Tibial nerve (tissue), 4 donors: ENCODE results near the gene DMPK. TPM values are rescaled to one million over a fixed set of nuclear protein-coding genes. Genes with fewer than 3 reads are reported as not detected.

ENCODE experiments used
- DNase-seq, 2 donors: peaks; one replicate each; pipeline ENCODE4 v3.0.0-alpha.2; 2019; ENCODE audit warnings: low spot score in 2 of 2
- H3K27ac ChIP-seq, 4 donors: fragments of 200-600 bp; sonication (generic) in 3 of 4; one replicate each; pipeline ENCODE4 v1.5.1; 2017 to 2019; ENCODE audit warnings: mild to moderate bottlenecking in 1 of 4
- H3K27me3 ChIP-seq, 2 donors: fragments of 200-600 bp; sonication (generic) in 1 of 2; one replicate each; pipeline versions ENCODE4 v1.5.1 to v1.6.0; 2017 to 2019
- H3K36me3 ChIP-seq, 3 donors: fragments of 200-600 bp; sonication (generic); one replicate each; pipeline ENCODE4 v1.5.1; 2018 to 2019
- H3K4me1 ChIP-seq, 4 donors: fragments of 200-600 bp; sonication (generic) in 3 of 4; one replicate each; pipeline ENCODE4 v1.5.1; 2017 to 2019
- H3K4me3 ChIP-seq, 4 donors: fragments of 200-600 bp; sonication (generic) in 3 of 4; one replicate each; pipeline ENCODE4 v1.5.1; 2017 to 2019; ENCODE audit warnings: mild to moderate bottlenecking in 1 of 4, moderate library complexity in 1 of 4
- H3K9me3 ChIP-seq, 4 donors: fragments of 200-600 bp; sonication (generic) in 3 of 4; one replicate each; pipeline ENCODE4 v1.5.1; 2017 to 2019
- EP300 ChIP-seq, 2 donors: sonication (generic); formaldehyde crosslinking; IDR thresholded peaks; one replicate each; pipeline ENCODE4 v1.6.1; 2017; ENCODE audit warnings: antibody characterized with exemption in 2 of 2, mild to moderate bottlenecking in 1 of 2
- POLR2A ChIP-seq, 2 donors: fragments of 450-650 bp; IDR thresholded peaks; one replicate each; pipeline ENCODE4 v1.6.1; 2017; ENCODE audit warnings: antibody characterized with exemption in 2 of 2, mild to moderate bottlenecking in 2 of 2, moderate library complexity in 2 of 2
- WGBS, 2 donors: methylation state at CpG; one replicate each; pipeline ENCODE4 v1.1.5; 2018; 5-methylcytosine and 5-hydroxymethylcytosine counted together
- total RNA-seq, 4 donors: library from RNA; depleted of rRNA; stranded (reverse); fragments of >200 nt; gene quantifications; one replicate each; pipeline ENCODE4 v1.1.0, GENCODE V29; 2016
- TF ChIP-seq, protein P1 (sequence below), 5 experiments: fragments of 200-600 bp in 3 of 5; fragments of 450-650 bp in 2 of 5; sonication (generic) in 3 of 5; IDR thresholded peaks; one replicate each; pipeline ENCODE4 v1.5.1; 2016 to 2019; ENCODE audit warnings: antibody characterized with exemption in 5 of 5, mild to moderate bottlenecking in 3 of 5, moderate library complexity in 2 of 5

The DMPK gene
- total RNA-seq, 4 donors from 2014 or later: 59.0 to 87.9 (median 77.4) TPM

DNA sequence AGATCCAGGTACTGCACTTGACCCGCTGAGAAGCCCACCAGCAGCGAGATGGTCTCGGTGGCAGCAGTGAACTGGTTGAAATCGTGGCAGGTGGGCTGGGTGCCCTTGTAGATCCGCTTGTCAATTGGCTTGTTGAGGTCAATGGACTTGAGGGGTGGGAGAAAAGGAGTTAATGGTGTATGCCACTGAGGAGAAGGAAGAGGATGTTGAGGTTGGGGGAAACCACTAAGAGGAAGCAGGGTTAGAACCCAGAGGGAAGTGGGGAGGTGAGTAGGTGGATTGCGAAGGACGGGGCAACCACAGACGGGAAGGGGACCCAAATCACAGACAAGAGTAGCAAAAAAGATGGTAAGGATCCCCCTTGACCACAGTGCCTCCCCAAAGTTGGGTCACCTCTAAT is 8.7 kb upstream of the DMPK start:
- no peak for DNase-seq

DNA sequence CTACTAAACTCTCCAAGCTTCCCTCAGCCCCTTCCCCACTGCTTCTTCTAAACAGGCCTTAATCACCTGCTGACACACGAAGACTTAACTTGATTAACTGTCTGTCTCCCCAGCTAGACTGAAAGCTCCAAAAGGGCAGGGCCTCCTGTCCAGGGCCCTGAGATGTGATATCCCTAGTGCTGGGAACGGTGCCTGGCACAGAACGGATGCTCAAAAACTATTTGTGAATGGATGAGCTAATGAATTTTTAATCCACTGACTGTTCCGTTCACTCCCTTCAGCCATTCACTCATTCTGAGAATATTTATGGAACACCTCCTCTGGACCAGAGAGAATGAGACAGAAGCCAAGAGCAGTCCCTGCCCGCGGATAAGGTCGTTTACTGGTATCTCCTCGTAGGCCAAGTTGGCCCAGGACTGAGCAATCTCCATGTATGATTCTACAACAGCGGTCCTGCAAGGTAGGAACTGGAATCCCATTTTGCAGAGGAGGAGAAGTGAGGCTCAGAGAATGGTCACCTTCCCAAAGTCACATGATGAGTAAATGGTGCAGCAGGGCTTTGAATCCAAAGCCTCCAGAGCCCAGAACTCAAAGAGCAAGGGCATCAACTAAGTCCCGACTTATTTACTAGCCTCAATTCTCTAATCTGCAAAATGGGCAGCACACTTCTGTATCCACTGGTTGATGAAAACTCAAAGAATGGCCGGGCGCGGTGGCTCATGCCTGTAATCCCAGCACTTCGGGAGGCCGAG is 6.9 kb upstream of the DMPK start:
- no peak for DNase-seq
- H3K36me3 ChIP-seq: peaks cover 0 to 64% (median 13%) of the 10 kb centered on the region in 3 donors
- no peaks in the 10 kb centered on the region for H3K27me3 ChIP-seq
- no peak overlapping the region for H3K27ac ChIP-seq
- peaks cover 0 to 32% (median 15%) of the 10 kb centered on the region in 4 donors for H3K4me1 ChIP-seq
- TF ChIP-seq EP300 (IDR thresholded peaks at IDR 0.05) (no peak), POLR2A (IDR thresholded peaks at IDR 0.05) (no peak)
- TF ChIP-seq, protein P1, sequence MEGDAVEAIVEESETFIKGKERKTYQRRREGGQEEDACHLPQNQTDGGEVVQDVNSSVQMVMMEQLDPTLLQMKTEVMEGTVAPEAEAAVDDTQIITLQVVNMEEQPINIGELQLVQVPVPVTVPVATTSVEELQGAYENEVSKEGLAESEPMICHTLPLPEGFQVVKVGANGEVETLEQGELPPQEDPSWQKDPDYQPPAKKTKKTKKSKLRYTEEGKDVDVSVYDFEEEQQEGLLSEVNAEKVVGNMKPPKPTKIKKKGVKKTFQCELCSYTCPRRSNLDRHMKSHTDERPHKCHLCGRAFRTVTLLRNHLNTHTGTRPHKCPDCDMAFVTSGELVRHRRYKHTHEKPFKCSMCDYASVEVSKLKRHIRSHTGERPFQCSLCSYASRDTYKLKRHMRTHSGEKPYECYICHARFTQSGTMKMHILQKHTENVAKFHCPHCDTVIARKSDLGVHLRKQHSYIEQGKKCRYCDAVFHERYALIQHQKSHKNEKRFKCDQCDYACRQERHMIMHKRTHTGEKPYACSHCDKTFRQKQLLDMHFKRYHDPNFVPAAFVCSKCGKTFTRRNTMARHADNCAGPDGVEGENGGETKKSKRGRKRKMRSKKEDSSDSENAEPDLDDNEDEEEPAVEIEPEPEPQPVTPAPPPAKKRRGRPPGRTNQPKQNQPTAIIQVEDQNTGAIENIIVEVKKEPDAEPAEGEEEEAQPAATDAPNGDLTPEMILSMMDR (IDR thresholded peaks at IDR 0.05): no peak
- H3K9me3 ChIP-seq: no peaks in the 10 kb centered on the region
- H3K4me3 ChIP-seq: no peak overlapping the region
- WGBS, 2 donors: 92 to 93% methylated on average over 15 of the region's 15 CpGs

More for the DNA sequence above, 8.7 kb upstream of the DMPK start:
- H3K36me3 ChIP-seq: peaks cover 0 to 52% (median 8%) of the 10 kb centered on the region in 3 donors
- peaks cover 0 to 25% (median 15%) of the 10 kb centered on the region in 4 donors for H3K4me1 ChIP-seq
- H3K27ac ChIP-seq: peak overlapping the region in 1 of 4 donors; percentile 88
- WGBS, 2 donors: 73 to 83% methylated on average over 8 of the region's 8 CpGs
- H3K9me3 ChIP-seq: no peaks in the 10 kb centered on the region
- TF ChIP-seq, protein P1 (IDR thresholded peaks at IDR 0.05): no peak
- TF ChIP-seq POLR2A (IDR thresholded peaks at IDR 0.05) (no peak), EP300 (IDR thresholded peaks at IDR 0.05) (peak in 1 of 2 donors; percentile 7)
- H3K4me3 ChIP-seq: peak overlapping the region in 1 of 4 donors; percentile 80
- no peaks in the 10 kb centered on the region for H3K27me3 ChIP-seq

DNA sequence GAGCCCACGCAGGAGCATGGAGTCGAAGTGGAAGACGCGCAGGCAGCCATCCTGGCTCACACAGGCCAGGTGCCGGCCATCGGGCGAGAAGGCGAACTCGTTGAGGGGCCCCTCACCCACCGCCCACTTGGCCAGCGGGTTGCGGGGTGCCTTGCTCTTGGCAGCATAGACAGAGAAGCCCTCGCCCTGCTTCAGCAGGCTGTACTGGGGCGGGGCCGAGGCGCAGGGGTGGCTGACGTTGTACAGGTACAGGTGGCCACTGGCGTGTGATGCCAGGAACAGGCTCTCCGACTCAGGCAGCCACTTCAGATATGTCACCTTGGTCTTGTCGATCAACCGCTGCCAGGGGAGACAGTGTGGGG is 4.2 kb upstream of the DMPK start:
- 93 to 95% methylated on average over 18 to 21 of the region's 21 CpGs for WGBS, 2 donors
- TF ChIP-seq, protein P1 (IDR thresholded peaks at IDR 0.05): no peak
- TF ChIP-seq POLR2A (IDR thresholded peaks at IDR 0.05): no peak
- no peak for TF ChIP-seq EP300 (IDR thresholded peaks at IDR 0.05)
- no peaks in the 10 kb centered on the region for H3K27me3 ChIP-seq
- no peaks in the 10 kb centered on the region for H3K9me3 ChIP-seq
- DNase-seq: no peak
- peaks cover 0 to 64% (median 13%) of the 10 kb centered on the region in 3 donors for H3K36me3 ChIP-seq
- H3K4me1 ChIP-seq: peaks cover 0 to 45% (median 26%) of the 10 kb centered on the region in 4 donors
- H3K4me3 ChIP-seq: no peak overlapping the region
- H3K27ac ChIP-seq: no peak overlapping the region

DNA sequence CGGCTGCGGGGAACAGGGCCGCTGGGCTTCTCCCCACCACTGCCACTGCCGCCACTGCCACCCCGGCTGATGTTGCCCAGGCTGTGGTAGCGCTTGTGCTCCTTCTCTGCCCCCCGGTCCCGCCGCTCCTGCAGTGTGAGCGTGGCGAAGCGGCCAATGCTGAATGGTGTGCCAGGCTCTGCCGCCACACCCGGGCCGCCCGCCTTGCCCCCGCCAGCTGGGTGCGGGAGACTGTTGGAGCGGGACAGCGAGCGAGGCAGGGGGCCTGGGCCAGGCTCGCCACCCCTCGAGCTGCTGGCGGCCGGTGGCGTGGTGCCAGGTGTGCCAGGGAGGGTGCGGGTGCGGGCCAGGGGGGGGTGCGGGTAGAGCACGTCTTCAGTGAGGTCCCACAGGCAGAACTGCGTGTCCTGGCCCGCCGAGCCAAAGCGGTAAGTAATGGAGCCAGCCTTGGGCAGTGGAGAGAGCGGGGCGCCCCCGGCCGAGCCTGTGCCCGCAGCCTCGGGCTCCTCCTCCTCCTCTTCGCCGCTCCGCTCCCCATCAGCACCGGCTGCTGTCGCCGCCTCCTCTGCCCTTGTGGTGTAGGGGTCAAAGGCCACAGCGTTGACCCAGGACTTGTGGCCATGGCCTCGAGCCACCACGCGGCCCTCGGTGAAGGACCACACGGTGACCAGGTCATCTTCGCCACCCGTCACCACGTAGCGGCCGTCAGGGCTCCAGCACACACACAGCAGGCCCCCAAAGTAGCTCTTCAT is 3.7 kb upstream of the DMPK start:
- H3K4me3 ChIP-seq: no peak overlapping the region
- WGBS, 2 donors: 89% methylated on average over 52 to 55 of the region's 57 CpGs
- peaks cover 0 to 62% (median 13%) of the 10 kb centered on the region in 3 donors for H3K36me3 ChIP-seq
- no peaks in the 10 kb centered on the region for H3K27me3 ChIP-seq
- H3K27ac ChIP-seq: peak overlapping the region in 1 of 4 donors; percentile 89
- H3K9me3 ChIP-seq: no peaks in the 10 kb centered on the region
- DNase-seq: no peak
- TF ChIP-seq POLR2A (IDR thresholded peaks at IDR 0.05) (no peak), EP300 (IDR thresholded peaks at IDR 0.05) (no peak)
- TF ChIP-seq, protein P1 (IDR thresholded peaks at IDR 0.05): no peak
- peaks cover 0 to 45% (median 27%) of the 10 kb centered on the region in 4 donors for H3K4me1 ChIP-seq

DNA sequence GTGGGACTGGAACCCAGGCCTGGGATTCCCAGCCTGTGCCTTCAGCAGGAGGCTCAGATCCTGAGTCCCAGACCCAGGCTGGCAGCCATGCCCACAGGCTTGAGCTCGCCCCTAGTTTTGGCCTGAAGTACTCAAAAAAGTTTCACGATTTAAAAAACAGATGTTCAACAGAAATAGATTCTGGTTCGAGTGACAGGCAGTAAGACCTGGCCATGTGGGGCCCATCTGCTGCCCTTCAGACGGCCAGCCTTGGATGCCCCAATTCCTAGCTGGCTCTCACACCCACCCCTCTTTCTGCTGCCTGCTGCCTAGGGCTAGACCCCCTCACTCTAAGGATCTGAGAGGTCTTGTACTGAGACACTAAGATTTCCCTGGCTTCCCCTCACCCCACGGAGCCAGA is 2.8 kb upstream of the DMPK start:
- Histone ChIP-seq H3K27ac (peak overlapping the region in 3 of 4 donors; percentile 84 to 97 (median 89)), H3K4me1 (peaks cover 0 to 49% (median 33%) of the 10 kb centered on the region in 4 donors), H3K27me3 (no peaks in the 10 kb centered on the region), H3K36me3 (peaks cover 0 to 54% (median 13%) of the 10 kb centered on the region in 3 donors), H3K4me3 (no peak overlapping the region), H3K9me3 (no peaks in the 10 kb centered on the region)
- DNase-seq: no peak
- 71 to 72% methylated on average over 5 of the region's 5 CpGs for WGBS, 2 donors
- TF ChIP-seq, protein P1 (IDR thresholded peaks at IDR 0.05): no peak
- TF ChIP-seq EP300 (IDR thresholded peaks at IDR 0.05) (no peak), POLR2A (IDR thresholded peaks at IDR 0.05) (no peak)
